Thymus (tissue), 2 donors: Measurements from ENCODE around the gene ADA. TPM values are rescaled to one million over a fixed set of nuclear protein-coding genes. Genes with fewer than 3 reads are reported as not detected.

Experiments used
- polyA plus RNA-seq: library from polyadenylated mRNA; stranded (reverse); fragments of 200-250 nt; gene quantifications from one replicate; pipeline ENCODE4 v1.2.3, GENCODE V29; 2013
- total RNA-seq: library from RNA; stranded (reverse); fragments of 120-200 nt; gene quantifications from one replicate; pipeline ENCODE4 v1.2.4, GENCODE V29; 2013
- donor health status: healthy.

Gene ADA
- total and polyA plus RNA-seq, 2 donors: 61.1 to 296 TPM

Other genes with a start within 250 kb of the ADA start
- gene TTPAL, start 175.8 kb downstream of the ADA start, total RNA-seq: 4.1 TPM
- gene TTPAL, start 175.8 kb downstream of the ADA start, polyA plus RNA-seq: 8.7 TPM
- 34.8 TPM for gene SERINC3, start 129.6 kb downstream of the ADA start, total RNA-seq
- gene SERINC3, start 129.6 kb downstream of the ADA start, polyA plus RNA-seq: 51.2 TPM
- 27.7 TPM for gene PKIG, start 69.1 kb downstream of the ADA start, total RNA-seq
- gene PKIG, start 69.1 kb downstream of the ADA start, polyA plus RNA-seq: 41.7 TPM
- gene CCN5, start 63.7 kb upstream of the ADA start, total RNA-seq: 0.05 TPM
- gene CCN5, start 63.7 kb upstream of the ADA start, polyA plus RNA-seq: 3.5 TPM
- 0.05 TPM for gene KCNK15, start 94.2 kb upstream of the ADA start, total RNA-seq
- 0.16 TPM for gene KCNK15, start 94.2 kb upstream of the ADA start, polyA plus RNA-seq
- 0.14 TPM for gene RIMS4, start 158.8 kb upstream of the ADA start, total RNA-seq
- 0.21 TPM for gene RIMS4, start 158.8 kb upstream of the ADA start, polyA plus RNA-seq
- 109 TPM for gene YWHAB, start 234.0 kb upstream of the ADA start, total RNA-seq
- gene YWHAB, start 234.0 kb upstream of the ADA start, polyA plus RNA-seq: 107 TPM